Prostate gland (tissue), 2 donors: ENCODE data around the gene BAX. TPM values are rescaled to one million over a fixed set of nuclear protein-coding genes. Genes with fewer than 3 reads are reported as not detected.

ENCODE experiments used
- DNase-seq: peaks from one replicate; pipeline ENCODE4 v3.0.0-alpha.2; 2019; ENCODE audit warnings: low spot score
- H3K27ac ChIP-seq, 2 donors: fragments of 200-600 bp; sonication (generic); 2 replicates each; pipeline ENCODE4 v1.5.1; 2017 to 2019
- H3K27me3 ChIP-seq: fragments of 200-600 bp; sonication (generic); replicated peaks from 2 replicates; pipeline ENCODE4 v1.5.1; 2019; ENCODE audit not compliant: insufficient read depth
- H3K36me3 ChIP-seq, 2 donors: fragments of 200-600 bp; sonication (generic); 1 replicate in 1 of 2; 2 replicates in 1 of 2; pipeline versions ENCODE4 v1.5.1 to v1.8.1; 2017 to 2019
- H3K4me1 ChIP-seq: fragments of 200-600 bp; sonication (generic); replicated peaks from 2 replicates; pipeline ENCODE4 v1.5.1; 2019
- H3K4me3 ChIP-seq, 2 donors: fragments of 200-600 bp; sonication (generic); 2 replicates each; pipeline ENCODE4 v1.5.1; 2017 to 2019
- H3K9me3 ChIP-seq: fragments of 200-600 bp; sonication (generic); 2 replicates; pipeline ENCODE4 v1.5.1; 2017
- POLR2A ChIP-seq: fragments of 450-650 bp; IDR thresholded peaks from one replicate; pipeline ENCODE4 v1.6.1; 2016; ENCODE audit warnings: antibody characterized with exemption, mild to moderate bottlenecking
- POLR2AphosphoS5 ChIP-seq: sonication (generic); formaldehyde crosslinking; IDR thresholded peaks from one replicate; pipeline ENCODE4 v1.6.1; 2017; ENCODE audit warnings: antibody characterized with exemption
- WGBS: methylation state at CpG from one replicate; pipeline ENCODE4 v1.1.5; 2018; 5-methylcytosine and 5-hydroxymethylcytosine counted together
- intact Hi-C: fragments of 100-400 bp; cut with DNase I; formaldehyde crosslinking; loops from one replicate; pipeline ENCODE4 v1.14.2; 2022
- total RNA-seq, 2 donors: library from RNA; depleted of rRNA; stranded (reverse); fragments of >200 nt; gene quantifications; one replicate each; pipeline ENCODE4 v1.1.0, GENCODE V29; 2016
- TF ChIP-seq, protein P1 (sequence below), 4 experiments: fragments of 200-600 bp in 2 of 4; fragments of 450-650 bp in 2 of 4; sonication (generic) in 2 of 4; IDR thresholded peaks; 1 replicate in 3 of 4; 2 replicates in 1 of 4; pipeline ENCODE4 v1.5.1; 2016 to 2019; ENCODE audit warnings: antibody characterized with exemption in 4 of 4, mild to moderate bottlenecking in 2 of 4, moderate library complexity in 2 of 4

BAX gene
- total RNA-seq, 2 donors from 2014 or later: 52.1 to 62.3 TPM

DNA sequence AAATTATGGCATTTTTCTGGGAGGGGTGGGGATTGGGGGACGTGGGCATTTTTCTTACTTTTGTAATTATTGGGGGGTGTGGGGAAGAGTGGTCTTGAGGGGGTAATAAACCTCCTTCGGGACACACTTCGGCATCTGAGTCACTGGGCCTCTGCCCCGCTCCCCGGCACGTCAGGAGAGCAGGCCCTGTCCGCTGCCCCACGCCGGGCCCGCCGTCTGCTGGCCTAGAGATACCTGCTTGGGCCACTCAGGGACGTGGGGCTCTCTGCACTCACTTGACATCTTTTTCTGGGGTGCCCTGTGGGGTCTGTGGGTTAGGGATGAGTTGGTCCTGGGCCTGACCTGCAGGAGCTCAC, 7.0 kb downstream of the BAX start:
- WGBS: 81% methylated on average over 12 of the region's 12 CpGs
- intact Hi-C loops: loop anchor here (10.0 kb wide), 1 partner anchor 317 kb away; the partner anchor contains the start of gene CA11
- Histone ChIP-seq H3K9me3 (no peaks in the 10 kb centered on the region), H3K4me3 (no peak overlapping the region), H3K27ac (peak overlapping the region in 1 of 2 donors; percentile 44), H3K4me1 (peaks cover 5% of the 10 kb centered on the region), H3K36me3 (no peaks in the 10 kb centered on the region), H3K27me3 (no peaks in the 10 kb centered on the region)
- DNase-seq: no peak
- TF ChIP-seq, protein P1, sequence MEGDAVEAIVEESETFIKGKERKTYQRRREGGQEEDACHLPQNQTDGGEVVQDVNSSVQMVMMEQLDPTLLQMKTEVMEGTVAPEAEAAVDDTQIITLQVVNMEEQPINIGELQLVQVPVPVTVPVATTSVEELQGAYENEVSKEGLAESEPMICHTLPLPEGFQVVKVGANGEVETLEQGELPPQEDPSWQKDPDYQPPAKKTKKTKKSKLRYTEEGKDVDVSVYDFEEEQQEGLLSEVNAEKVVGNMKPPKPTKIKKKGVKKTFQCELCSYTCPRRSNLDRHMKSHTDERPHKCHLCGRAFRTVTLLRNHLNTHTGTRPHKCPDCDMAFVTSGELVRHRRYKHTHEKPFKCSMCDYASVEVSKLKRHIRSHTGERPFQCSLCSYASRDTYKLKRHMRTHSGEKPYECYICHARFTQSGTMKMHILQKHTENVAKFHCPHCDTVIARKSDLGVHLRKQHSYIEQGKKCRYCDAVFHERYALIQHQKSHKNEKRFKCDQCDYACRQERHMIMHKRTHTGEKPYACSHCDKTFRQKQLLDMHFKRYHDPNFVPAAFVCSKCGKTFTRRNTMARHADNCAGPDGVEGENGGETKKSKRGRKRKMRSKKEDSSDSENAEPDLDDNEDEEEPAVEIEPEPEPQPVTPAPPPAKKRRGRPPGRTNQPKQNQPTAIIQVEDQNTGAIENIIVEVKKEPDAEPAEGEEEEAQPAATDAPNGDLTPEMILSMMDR (IDR thresholded peaks at IDR 0.05): no peak
- TF ChIP-seq POLR2AphosphoS5 (no peak), POLR2A (no peak)

DNA sequence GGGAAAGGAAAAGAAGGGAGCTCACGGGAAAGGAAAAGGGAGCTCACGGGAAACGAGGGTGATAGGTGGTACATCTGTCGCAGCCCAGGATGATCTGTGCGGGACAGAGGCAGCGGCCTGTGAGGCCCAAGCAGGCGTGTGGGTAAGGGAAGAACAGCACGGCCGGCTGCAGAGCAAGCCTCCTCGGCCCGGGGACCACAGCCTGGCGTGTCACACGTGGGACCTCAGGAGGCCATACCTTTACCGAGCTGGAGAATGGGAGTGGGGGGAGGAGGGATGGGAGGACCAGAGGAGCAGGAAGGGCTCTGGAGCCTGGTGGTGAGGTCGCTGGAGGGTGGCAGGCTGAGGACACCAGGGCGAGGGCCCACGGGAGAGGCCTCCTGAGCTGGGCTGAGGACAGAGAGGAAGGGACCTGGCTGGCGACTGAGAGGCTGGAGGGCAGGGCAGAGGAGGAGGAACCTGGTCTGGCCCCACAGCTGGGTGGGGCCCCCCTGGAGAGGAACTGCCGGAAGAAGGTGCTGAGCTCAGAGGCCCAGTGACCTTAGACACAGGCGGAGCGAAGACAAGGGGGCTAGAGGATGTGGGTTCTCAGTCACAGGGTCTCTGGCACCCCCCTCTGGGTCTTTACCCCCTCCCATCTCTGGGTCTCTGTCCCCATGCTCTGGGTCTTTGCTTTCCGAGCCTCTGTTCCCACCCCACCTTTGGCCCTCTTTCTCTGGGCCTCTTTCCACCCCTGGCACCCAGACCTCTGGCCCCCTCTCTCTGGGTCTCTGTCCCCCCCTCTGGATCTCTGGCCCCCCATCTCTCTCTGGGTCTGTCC, 7.6 kb downstream of the BAX start:
- Histone ChIP-seq H3K9me3 (no peaks in the 10 kb centered on the region), H3K27me3 (no peaks in the 10 kb centered on the region), H3K4me3 (no peak overlapping the region), H3K4me1 (peaks cover 7% of the 10 kb centered on the region), H3K36me3 (no peaks in the 10 kb centered on the region), H3K27ac (peak overlapping the region; percentile 22 to 44)
- DNase-seq: peak; percentile 46
- no peak for TF ChIP-seq POLR2AphosphoS5
- peak; percentile 74 for TF ChIP-seq POLR2A
- TF ChIP-seq, protein P1 (IDR thresholded peaks at IDR 0.05): no peak
- WGBS: 69% methylated on average over 22 of the region's 22 CpGs
- intact Hi-C loops: loop anchor here (10.0 kb wide), 1 partner anchor 317 kb away; the partner anchor contains the start of gene CA11

DNA sequence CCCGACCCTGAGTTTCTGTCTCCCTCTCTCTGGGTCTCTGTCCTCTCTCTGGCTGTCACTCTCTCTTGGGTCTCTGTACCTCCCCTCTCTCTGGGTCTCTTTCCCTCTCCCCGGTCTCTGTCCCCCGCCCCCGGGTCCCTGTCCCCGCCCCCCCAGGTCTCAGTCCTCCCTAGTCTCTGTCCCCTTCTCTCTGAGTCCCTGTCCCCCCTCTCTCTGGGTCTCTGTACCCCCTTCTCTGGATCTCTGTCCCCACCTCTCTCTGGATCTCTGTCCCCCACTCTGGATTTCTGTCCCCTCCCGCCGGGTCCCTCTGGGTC, 8.1 kb downstream of the BAX start:
- TF ChIP-seq POLR2AphosphoS5 (no peak), POLR2A (no peak)
- TF ChIP-seq, protein P1 (IDR thresholded peaks at IDR 0.05): no peak
- intact Hi-C loops: loop anchor here (10.0 kb wide), 1 partner anchor 318 kb away; the partner anchor contains the start of gene CA11
- 58% methylated on average over 7 of the region's 7 CpGs for WGBS
- no peak for DNase-seq
- Histone ChIP-seq H3K27me3 (no peaks in the 10 kb centered on the region), H3K4me1 (peaks cover 7% of the 10 kb centered on the region), H3K9me3 (no peaks in the 10 kb centered on the region), H3K36me3 (no peaks in the 10 kb centered on the region), H3K27ac (peak overlapping the region; percentile 22 to 93), H3K4me3 (no peak overlapping the region)

DNA sequence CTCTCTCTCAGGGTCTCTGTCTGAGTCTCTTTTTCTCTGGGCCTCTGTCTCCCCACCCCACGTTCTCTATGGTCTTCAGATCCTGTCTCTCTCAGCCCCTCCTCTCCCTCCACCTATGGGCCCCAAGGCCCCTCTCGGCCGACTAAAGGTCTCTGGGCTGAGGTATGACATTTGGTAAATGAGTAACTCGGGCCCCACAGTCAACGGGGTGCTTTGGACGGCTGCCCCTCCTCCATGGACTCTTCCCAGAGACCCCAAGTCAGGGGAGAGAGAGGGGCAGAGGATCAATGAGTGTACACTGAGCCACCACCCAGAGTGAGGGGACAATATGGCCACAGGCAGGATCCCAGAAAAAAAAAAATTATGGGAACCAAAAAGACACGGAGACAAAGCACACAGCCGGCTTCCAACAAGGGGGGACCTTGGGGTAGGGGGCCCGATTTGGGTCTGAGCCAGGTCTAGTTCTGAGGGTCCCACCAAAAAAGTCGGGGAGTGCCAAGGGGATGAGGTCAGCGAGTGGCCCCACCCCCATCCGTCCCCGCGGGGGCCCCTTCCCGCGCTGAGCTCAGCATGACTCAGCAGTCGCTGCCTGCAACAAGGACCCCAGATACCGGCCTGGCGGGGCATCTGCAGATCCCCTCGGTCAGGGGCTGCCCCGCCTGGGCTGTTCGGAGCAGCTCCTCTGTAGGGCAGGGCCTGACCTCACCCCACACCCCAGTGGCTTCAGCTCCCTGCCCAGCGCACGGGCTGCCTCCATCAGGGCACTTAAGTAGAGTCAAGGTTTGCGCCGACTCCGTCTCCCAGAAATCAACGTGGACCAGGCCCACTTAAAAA, 8.9 kb downstream of the BAX start:
- peak; percentile 47 for DNase-seq
- Histone ChIP-seq H3K27me3 (no peaks in the 10 kb centered on the region), H3K27ac (peak overlapping the region; percentile 93 to 95), H3K4me1 (peaks cover 7% of the 10 kb centered on the region), H3K4me3 (peak overlapping the region in 1 of 2 donors; percentile 69), H3K36me3 (no peaks in the 10 kb centered on the region), H3K9me3 (no peaks in the 10 kb centered on the region)
- TF ChIP-seq POLR2AphosphoS5 (peak; percentile 32), POLR2A (peak; percentile 35)
- TF ChIP-seq, protein P1 (IDR thresholded peaks at IDR 0.05): no peak
- intact Hi-C loops: loop anchor here (2.0 to 10.0 kb wide), 2 partner anchors 91 to 319 kb away; partner anchors contain the start of genes CA11 and PPP1R15A
- WGBS: 22% methylated on average over 27 of the region's 28 CpGs
